ENCODE data around the gene MICAL2. TPM values are rescaled to one million over a fixed set of nuclear protein-coding genes. Genes with fewer than 3 reads are reported as not detected.

MICAL2 gene
- total RNA-seq, 1 experiment from 2014 or later = 42.4 TPM

- no peaks in the 10 kb centered on the region; the same call in 1 of the 2 replicates for H3K27me3 ChIP-seq
- DNase-seq = no peak
- H3K4me3 ChIP-seq = no peak overlapping the region
- H3K9me3 ChIP-seq = no peaks in the 10 kb centered on the region
- peaks cover 10% of the 10 kb centered on the region for H3K36me3 ChIP-seq
These were observed 83.3 kb downstream of the MICAL2 start for GRCh38 chr11:12193515-12194336.

DNA sequence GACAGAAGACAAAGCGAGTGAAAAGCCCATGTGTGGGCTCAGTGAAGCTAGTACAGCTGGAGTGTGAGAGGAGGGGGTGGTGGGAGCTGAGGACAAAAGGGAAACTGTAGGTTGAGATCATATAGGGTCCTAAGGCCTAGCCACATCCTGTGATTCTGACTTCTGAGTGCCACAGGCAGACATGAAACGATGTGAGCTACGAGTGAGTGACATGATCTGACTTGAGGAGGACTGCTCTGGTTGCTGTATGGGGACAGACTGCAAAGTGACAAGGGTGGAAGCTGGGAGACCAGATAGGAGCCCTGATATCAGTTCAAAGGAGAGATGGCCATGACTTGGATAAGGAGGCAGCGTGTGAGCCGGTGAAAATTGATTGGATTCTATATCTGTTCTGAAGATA lies 85.4 kb downstream of the MICAL2 start:
- no peak overlapping the region for H3K4me3 ChIP-seq
- H3K36me3 ChIP-seq = peaks cover 10% of the 10 kb centered on the region
- DNase-seq = no peak
- no peaks in the 10 kb centered on the region for H3K9me3 ChIP-seq
- H3K27me3 ChIP-seq = no peaks in the 10 kb centered on the region

DNA sequence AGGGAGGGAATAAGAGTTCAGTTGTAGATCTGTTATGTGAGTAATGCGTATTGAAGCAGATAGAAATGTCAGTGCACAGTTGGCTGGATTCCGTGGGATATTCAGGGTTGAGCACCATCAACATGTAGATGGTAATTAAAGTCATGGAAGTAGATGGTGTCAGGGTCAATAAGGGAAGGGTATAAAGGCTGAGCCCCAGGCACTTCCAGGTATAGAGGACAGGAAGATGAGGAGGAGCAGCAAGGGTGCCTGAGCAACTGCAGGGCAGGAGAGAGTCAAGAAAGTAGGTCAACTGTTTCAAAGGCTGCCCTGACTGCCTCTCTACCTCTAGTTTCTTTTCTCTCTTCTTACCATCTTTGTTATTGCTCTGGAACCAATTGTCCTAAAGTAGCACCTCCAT lies 85.9 kb downstream of the MICAL2 start:
- no peak for DNase-seq
- peaks cover 10% of the 10 kb centered on the region; the same call in 1 of the 2 replicates for H3K36me3 ChIP-seq
- H3K27me3 ChIP-seq = no peaks in the 10 kb centered on the region

DNA sequence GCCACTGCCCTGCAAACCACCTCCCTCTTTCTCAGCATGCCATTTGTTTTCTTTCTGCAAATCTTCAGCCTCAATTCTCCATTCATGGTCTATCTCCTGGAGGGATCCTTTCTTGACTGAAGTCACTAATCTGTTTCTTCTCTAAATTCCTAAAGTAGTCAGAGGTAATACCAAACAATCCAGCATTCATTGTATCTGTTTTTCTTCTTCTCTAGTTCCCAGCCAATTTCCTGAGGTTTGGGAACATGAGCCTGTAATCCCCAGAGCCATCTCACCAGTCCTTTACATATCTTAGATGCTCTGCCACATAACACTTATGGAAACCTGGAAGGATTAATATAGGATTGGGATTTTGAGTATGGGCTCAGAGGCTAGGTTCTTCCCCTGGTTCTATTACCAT lies 86.5 kb downstream of the MICAL2 start:
- DNase-seq = no peak
- no peaks in the 10 kb centered on the region for H3K9me3 ChIP-seq
- H3K4me3 ChIP-seq = no peak overlapping the region
- no peaks in the 10 kb centered on the region for H3K27me3 ChIP-seq
- H3K36me3 ChIP-seq = peaks cover 10% of the 10 kb centered on the region; the same call in 1 of the 2 replicates

More for the DNA sequence above, 85.9 kb downstream of the MICAL2 start:
- no peak overlapping the region for H3K4me3 ChIP-seq
- no peaks in the 10 kb centered on the region for H3K9me3 ChIP-seq

GRCh38 chr11:12198251-12199222 lies 88.1 kb downstream of the MICAL2 start:
- DNase-seq = no peak
- H3K9me3 ChIP-seq = no peaks in the 10 kb centered on the region
- H3K27me3 ChIP-seq = no peaks in the 10 kb centered on the region
- H3K36me3 ChIP-seq = peaks cover 20% of the 10 kb centered on the region
- no peak overlapping the region for H3K4me3 ChIP-seq

GRCh38 chr11:12199231-12199948 lies 89.0 kb downstream of the MICAL2 start:
- Histone ChIP-seq H3K27me3 (no peaks in the 10 kb centered on the region), H3K36me3 (peaks cover 25% of the 10 kb centered on the region), H3K4me3 (no peak overlapping the region), H3K9me3 (no peaks in the 10 kb centered on the region)
- no peak for DNase-seq

DNA sequence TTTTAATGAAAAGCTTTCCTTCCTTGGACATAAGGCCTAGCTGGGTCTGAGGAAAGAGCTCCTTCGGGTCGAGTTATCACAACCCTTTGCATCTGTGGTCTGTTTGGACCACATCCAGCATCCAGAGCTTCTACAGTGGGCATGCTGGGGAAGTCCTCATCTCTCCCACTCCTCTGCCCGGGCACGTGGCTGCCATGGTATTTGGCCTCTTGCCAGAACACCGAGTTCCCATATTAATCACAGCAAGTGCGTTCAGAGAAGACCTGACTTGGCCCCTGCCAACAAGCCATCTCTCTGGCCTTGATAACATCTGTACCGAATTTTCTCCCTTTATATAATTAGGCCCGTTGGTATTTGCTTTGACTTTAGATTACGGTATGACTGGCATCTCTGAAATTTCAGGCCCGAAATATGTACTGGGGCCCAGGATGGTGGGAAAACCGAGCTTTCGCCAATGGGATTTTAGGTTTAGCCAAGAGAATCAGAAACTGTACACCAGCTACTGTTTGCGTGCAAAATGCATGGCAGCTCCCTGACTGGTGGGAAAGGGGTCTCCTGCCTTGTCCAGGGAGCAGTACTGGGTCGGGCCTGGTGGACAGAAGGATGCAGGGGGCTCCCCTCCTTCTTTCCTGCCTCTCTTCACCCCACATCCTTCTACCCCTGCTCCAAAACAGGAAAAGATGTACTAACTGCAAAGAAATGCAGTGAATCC lies 90.0 kb downstream of the MICAL2 start:
- Histone ChIP-seq H3K36me3 (peaks cover 29% of the 10 kb centered on the region), H3K4me3 (no peak overlapping the region), H3K27me3 (no peaks in the 10 kb centered on the region), H3K9me3 (no peaks in the 10 kb centered on the region)
- DNase-seq = no peak

- Histone ChIP-seq H3K36me3 (peaks cover 35% of the 10 kb centered on the region), H3K4me3 (no peak overlapping the region), H3K27me3 (no peaks in the 10 kb centered on the region), H3K9me3 (no peaks in the 10 kb centered on the region)
- DNase-seq = peak; percentile 74
These were observed 90.9 kb downstream of the MICAL2 start for GRCh38 chr11:12200991-12201985.

- Histone ChIP-seq H3K9me3 (no peaks in the 10 kb centered on the region), H3K27me3 (no peaks in the 10 kb centered on the region), H3K4me3 (no peak overlapping the region), H3K36me3 (peaks cover 48% of the 10 kb centered on the region)
- DNase-seq = no peak
These were observed 92.4 kb downstream of the MICAL2 start for GRCh38 chr11:12202661-12203310.

GRCh38 chr11:12204506-12204905 lies 94.1 kb downstream of the MICAL2 start:
- no peaks in the 10 kb centered on the region for H3K9me3 ChIP-seq
- peaks cover 61% of the 10 kb centered on the region for H3K36me3 ChIP-seq
- no peak for DNase-seq
- H3K27me3 ChIP-seq = no peaks in the 10 kb centered on the region
- H3K4me3 ChIP-seq = no peak overlapping the region

GRCh38 chr11:12205330-12205729 lies 94.9 kb downstream of the MICAL2 start:
- peaks cover 64% of the 10 kb centered on the region for H3K36me3 ChIP-seq
- H3K9me3 ChIP-seq = no peaks in the 10 kb centered on the region
- no peaks in the 10 kb centered on the region for H3K27me3 ChIP-seq
- H3K4me3 ChIP-seq = no peak overlapping the region
- peak; percentile 28 for DNase-seq

- Histone ChIP-seq H3K36me3 (peaks cover 66% of the 10 kb centered on the region), H3K27me3 (no peaks in the 10 kb centered on the region), H3K9me3 (no peaks in the 10 kb centered on the region), H3K4me3 (no peak overlapping the region)
- DNase-seq = no peak
These were observed 96.1 kb downstream of the MICAL2 start for GRCh38 chr11:12206529-12206928.

- no peaks in the 10 kb centered on the region for H3K27me3 ChIP-seq
- H3K4me3 ChIP-seq = no peak overlapping the region
- H3K9me3 ChIP-seq = no peaks in the 10 kb centered on the region
- no peak for DNase-seq
- peaks cover 66% of the 10 kb centered on the region for H3K36me3 ChIP-seq
These were observed 97.2 kb downstream of the MICAL2 start for GRCh38 chr11:12207384-12208150.

GRCh38 chr11:12209096-12209495 lies 98.7 kb downstream of the MICAL2 start:
- H3K9me3 ChIP-seq = no peaks in the 10 kb centered on the region
- DNase-seq = no peak
- H3K4me3 ChIP-seq = no peak overlapping the region
- H3K27me3 ChIP-seq = no peaks in the 10 kb centered on the region
- H3K36me3 ChIP-seq = peaks cover 62% of the 10 kb centered on the region
